ENCODE results near the gene HBG1. TPM values are rescaled to one million over a fixed set of nuclear protein-coding genes. Genes with fewer than 3 reads are reported as not detected.

The HBG1 gene
- total and polyA plus RNA-seq, 2 of the 8 experiments (the other 6 are each of a cell fraction or from before 2014, with no cell fraction given) = 0.26 TPM; not detected in 1

GRCh38 chr11:5280582-5281102, 31.0 kb upstream of the HBG1 start:
- Histone ChIP-seq H3K23me2 (ENCODE audit: low read depth, low read length) (no peaks in the 10 kb centered on the region; the same call in 1 of the 2 replicates), H3K36me3 (ENCODE audit: control insufficient read depth in 2 of 4, insufficient read depth in 4 of 4, low read length in 3 of 4) (no peaks in the 10 kb centered on the region), H2BK12ac (ENCODE audit: low read depth, low read length) (no peak overlapping the region), H3K56ac (replicated peaks; ENCODE audit: insufficient read length, low read depth, low read length) (no peak overlapping the region), H3K79me1 (ENCODE audit: low read depth, low read length) (0 out of 2 replicates have a peak, but pooled peaks cover 2% of the 10 kb centered on the region), H4K8ac (ENCODE audit: extremely low read depth, insufficient read depth, low read length) (no peak overlapping the region), H4K5ac (ENCODE audit: insufficient read length, low read depth, low read length) (no peak overlapping the region), H3K14ac (ENCODE audit: insufficient read length) (no peak overlapping the region), H2BK20ac (ENCODE audit: low read length) (no peak overlapping the region), H3K27me3 (replicated peaks in 1 of 4; ENCODE audit: control insufficient read depth in 3 of 4, extremely low read depth in 1 of 4, insufficient read depth in 3 of 4, low read length in 3 of 4) (no peaks in the 10 kb centered on the region), H3K4me1 (replicated peaks in 1 of 4; ENCODE audit: control insufficient read depth in 3 of 4, insufficient read depth in 4 of 4, low read length in 3 of 4) (no peaks in the 10 kb centered on the region; a peak in 1 of 7 replicates), H4K20me1 (replicated peaks in 1 of 2; ENCODE audit: control insufficient read depth in 1 of 2, insufficient read depth in 2 of 2, low read length in 2 of 2) (no peaks in the 10 kb centered on the region), H2AK5ac (ENCODE audit: low read depth, low read length) (no peak overlapping the region), H3K9me3 (ENCODE audit: insufficient read depth in 2 of 2, low read depth in 1 of 2, low read length in 1 of 2) (no peaks in the 10 kb centered on the region), H3K4me3 (ENCODE audit: extremely low read depth in 1 of 4, insufficient read depth in 2 of 4, low read depth in 3 of 4, low read length in 4 of 4) (no peak overlapping the region), H2AFZ (ENCODE audit: low read length) (no peak overlapping the region), H3K4ac (replicated peaks; ENCODE audit: insufficient read length, low read depth, low read length) (no peak overlapping the region), H2BK120ac (replicated peaks; ENCODE audit: low read depth, low read length) (no peak overlapping the region), H3K79me2 (ENCODE audit: control insufficient read depth in 1 of 2, insufficient read depth in 2 of 2, low read length in 2 of 2) (no peaks in the 10 kb centered on the region), H3K23ac (ENCODE audit: insufficient read length) (no peak overlapping the region), H3K18ac (ENCODE audit: extremely low read depth, low read length) (no peak overlapping the region), H3K27ac (ENCODE audit: low read depth, low read length) (no peak overlapping the region), H4K91ac (replicated peaks; ENCODE audit: insufficient read length, low read length) (no peak overlapping the region), H2BK5ac (ENCODE audit: low read depth, low read length) (no peak overlapping the region), H2BK15ac (ENCODE audit: low read length) (no peak overlapping the region), H3K9ac (replicated peaks in 1 of 4; ENCODE audit: extremely low read depth in 1 of 4, low read depth in 3 of 4, low read length in 3 of 4) (no peak overlapping the region), H3K4me2 (ENCODE audit: insufficient read depth in 1 of 2, low read depth in 2 of 2, low read length in 2 of 2) (no peak overlapping the region)
- 76% methylated on average over 3 of the region's 3 CpGs; no CpG with 5 or more reads in 1 of the 2 experiments for WGBS, 2 experiments (ENCODE audit: extremely low coverage in 1 of 2, insufficient coverage in 1 of 2, insufficient read length in 1 of 2, insufficient replicate concordance in 2 of 2, low coverage in 1 of 2, low lambda C conversion rate in 2 of 2, missing lambda C conversion rate in 1 of 2)
- DNase-seq (ENCODE audit: low read depth in 1 of 2, low spot score in 2 of 2) (no peak), FAIRE-seq (no peak)
- POLR2A ChIA-PET (ENCODE audit: partially characterized antibody) = interaction anchor here (0.6 kb wide), 1 partner anchor 107 kb away, joined by 3 read pairs; no protein-coding TSS in a partner anchor
- CTCF ChIA-PET (ENCODE audit: partially characterized antibody) = interaction anchor here (0.8 to 8.6 kb wide), 3 partner anchors 10 to 75 kb away, joined by 3 to 48 read pairs (median 3); no protein-coding TSS in a partner anchor
- TF ChIP-seq ZNF274 (IDR thresholded peaks at IDR 0.05; ENCODE audit: borderline replicate concordance, extremely low read depth, low read length) (no peak), SAP30 (IDR thresholded peaks at IDR 0.05; ENCODE audit: insufficient read depth, insufficient replicate concordance, low read length) (no peak), JUND (IDR thresholded peaks at IDR 0.05; ENCODE audit: low read length) (peak; percentile 78; the same call in 1 of the 2 replicates), BACH1 (IDR thresholded peaks at IDR 0.05; ENCODE audit: low read length) (peak; percentile 99), FOSL1 (IDR thresholded peaks at IDR 0.05; ENCODE audit: insufficient read depth, low read depth, low read length) (no peak), MAFK (IDR thresholded peaks at IDR 0.05; ENCODE audit: low read depth, low read length) (peak; percentile 95)

Measured in H1 (cell line).